ENCODE measurements around the gene INSL3. TPM values are rescaled to one million over a fixed set of nuclear protein-coding genes. Genes with fewer than 3 reads are reported as not detected.

Gene INSL3
- total RNA-seq, 1 donor from 2014 or later = not detected

- H3K9me3 ChIP-seq (replicated peaks) = no peaks in the 10 kb centered on the region
- H3K4me1 ChIP-seq = peaks cover 20% of the 10 kb centered on the region
- H3K27ac ChIP-seq (replicated peaks) = no peak overlapping the region
- H3K4me3 ChIP-seq = peak overlapping the region; percentile 51
- no peaks in the 10 kb centered on the region for H3K36me3 ChIP-seq
- peaks cover 98% of the 10 kb centered on the region for H3K27me3 ChIP-seq (ENCODE audit: low read depth)
- no peak for DNase-seq
- TF ChIP-seq, protein P1, sequence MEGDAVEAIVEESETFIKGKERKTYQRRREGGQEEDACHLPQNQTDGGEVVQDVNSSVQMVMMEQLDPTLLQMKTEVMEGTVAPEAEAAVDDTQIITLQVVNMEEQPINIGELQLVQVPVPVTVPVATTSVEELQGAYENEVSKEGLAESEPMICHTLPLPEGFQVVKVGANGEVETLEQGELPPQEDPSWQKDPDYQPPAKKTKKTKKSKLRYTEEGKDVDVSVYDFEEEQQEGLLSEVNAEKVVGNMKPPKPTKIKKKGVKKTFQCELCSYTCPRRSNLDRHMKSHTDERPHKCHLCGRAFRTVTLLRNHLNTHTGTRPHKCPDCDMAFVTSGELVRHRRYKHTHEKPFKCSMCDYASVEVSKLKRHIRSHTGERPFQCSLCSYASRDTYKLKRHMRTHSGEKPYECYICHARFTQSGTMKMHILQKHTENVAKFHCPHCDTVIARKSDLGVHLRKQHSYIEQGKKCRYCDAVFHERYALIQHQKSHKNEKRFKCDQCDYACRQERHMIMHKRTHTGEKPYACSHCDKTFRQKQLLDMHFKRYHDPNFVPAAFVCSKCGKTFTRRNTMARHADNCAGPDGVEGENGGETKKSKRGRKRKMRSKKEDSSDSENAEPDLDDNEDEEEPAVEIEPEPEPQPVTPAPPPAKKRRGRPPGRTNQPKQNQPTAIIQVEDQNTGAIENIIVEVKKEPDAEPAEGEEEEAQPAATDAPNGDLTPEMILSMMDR (IDR thresholded peaks at IDR 0.05; ENCODE audit: borderline replicate concordance) = no peak
- intact Hi-C loops (cut with micrococcal nuclease) = no loop called here
Observed at GRCh38 chr19:17842663-17843291, 21.5 kb upstream of the INSL3 start.

GRCh38 chr19:17841810-17842662, 20.7 kb upstream of the INSL3 start:
- H3K4me3 ChIP-seq = peak overlapping the region; percentile 51
- H3K36me3 ChIP-seq = no peaks in the 10 kb centered on the region
- H3K27me3 ChIP-seq (ENCODE audit: low read depth) = peaks cover 98% of the 10 kb centered on the region
- TF ChIP-seq, protein P1 (IDR thresholded peaks at IDR 0.05; ENCODE audit: borderline replicate concordance) = no peak
- no peaks in the 10 kb centered on the region for H3K9me3 ChIP-seq (replicated peaks)
- intact Hi-C loops (cut with micrococcal nuclease) = no loop called here
- peak; percentile 72 for DNase-seq
- peaks cover 15% of the 10 kb centered on the region for H3K4me1 ChIP-seq
- H3K27ac ChIP-seq (replicated peaks) = no peak overlapping the region

DNA sequence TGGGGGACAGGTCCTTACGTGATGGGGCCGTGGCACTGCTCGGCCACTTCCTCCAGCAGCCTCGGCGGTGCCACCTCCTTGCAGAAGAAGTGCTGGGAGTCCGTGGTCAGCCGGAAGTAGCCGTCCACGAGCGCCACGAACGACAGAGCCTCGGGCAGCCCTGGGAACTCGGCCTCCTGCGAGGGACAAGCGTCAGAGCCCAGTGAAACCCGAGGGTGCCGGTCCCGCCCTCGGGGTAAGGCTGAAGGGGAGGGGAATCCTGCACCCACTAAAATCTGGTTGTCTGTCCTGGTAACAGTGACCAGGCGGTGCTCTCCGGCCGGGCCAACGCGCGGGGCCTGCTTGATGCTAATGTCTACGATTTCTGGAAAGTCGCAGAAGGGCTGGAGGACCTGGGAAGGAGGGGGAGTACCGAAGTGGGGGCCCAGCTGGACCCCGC, 20.1 kb upstream of the INSL3 start:
- Histone ChIP-seq H3K9me3 (replicated peaks) (no peaks in the 10 kb centered on the region), H3K27ac (replicated peaks) (no peak overlapping the region), H3K36me3 (no peaks in the 10 kb centered on the region), H3K4me3 (peak overlapping the region; percentile 51), H3K27me3 (ENCODE audit: low read depth) (peaks cover 93% of the 10 kb centered on the region), H3K4me1 (peaks cover 15% of the 10 kb centered on the region)
- DNase-seq = no peak
- intact Hi-C loops (cut with micrococcal nuclease) = no loop called here
- TF ChIP-seq, protein P1 (IDR thresholded peaks at IDR 0.05; ENCODE audit: borderline replicate concordance) = no peak

GRCh38 chr19:17840019-17840418, 18.7 kb upstream of the INSL3 start:
- Histone ChIP-seq H3K4me3 (no peak overlapping the region), H3K9me3 (replicated peaks) (no peaks in the 10 kb centered on the region), H3K36me3 (no peaks in the 10 kb centered on the region), H3K27ac (replicated peaks) (no peak overlapping the region), H3K27me3 (ENCODE audit: low read depth) (peaks cover 92% of the 10 kb centered on the region), H3K4me1 (peaks cover 15% of the 10 kb centered on the region)
- TF ChIP-seq, protein P1 (IDR thresholded peaks at IDR 0.05; ENCODE audit: borderline replicate concordance) = no peak
- intact Hi-C loops (cut with micrococcal nuclease) = no loop called here
- DNase-seq = no peak

DNA sequence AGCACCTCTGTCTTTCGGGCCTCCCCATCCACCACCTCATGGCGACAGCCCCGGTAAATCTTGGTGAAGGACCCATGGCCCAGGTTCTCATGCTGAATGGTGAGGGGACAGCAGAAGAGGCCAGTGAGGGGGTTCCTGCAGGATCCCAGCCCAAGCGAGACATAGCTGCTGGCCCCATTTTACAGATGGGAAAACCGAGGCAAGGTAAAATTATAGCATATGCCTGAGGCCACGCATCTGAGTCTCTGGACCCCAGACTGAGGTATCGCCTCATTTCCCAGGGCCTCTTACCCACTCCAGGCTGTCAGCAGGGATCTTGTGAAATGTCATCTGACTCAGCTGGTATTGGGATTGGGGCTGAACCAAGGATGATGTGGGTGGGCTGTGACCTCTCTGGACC, 16.7 kb upstream of the INSL3 start:
- H3K4me1 ChIP-seq = peaks cover 15% of the 10 kb centered on the region
- TF ChIP-seq, protein P1 (IDR thresholded peaks at IDR 0.05; ENCODE audit: borderline replicate concordance) = no peak
- H3K9me3 ChIP-seq (replicated peaks) = no peaks in the 10 kb centered on the region
- no peaks in the 10 kb centered on the region for H3K36me3 ChIP-seq
- no peak for DNase-seq
- H3K27ac ChIP-seq (replicated peaks) = no peak overlapping the region
- H3K27me3 ChIP-seq (ENCODE audit: low read depth) = peaks cover 94% of the 10 kb centered on the region
- intact Hi-C loops (cut with micrococcal nuclease) = no loop called here
- H3K4me3 ChIP-seq = no peak overlapping the region
